ENCODE data around the gene KIZ.
"Not testable (repeated sequence)": the region's sequence is repeated elsewhere in the genome, so short reads cannot be mapped to it uniquely, and the experiment has no call there.

Gene KIZ

GRCh38 chr20:21139881-21140566 lies 14.1 kb downstream of the KIZ start:
- ATAC-seq (no peak), DNase-seq (no peak)

GRCh38 chr20:21141825-21142224 lies 15.9 kb downstream of the KIZ start:
- ATAC-seq (no peak), DNase-seq (no peak)

- DNase-seq (no peak), ATAC-seq (no peak)
Observed at GRCh38 chr20:21143194-21143890, 17.5 kb downstream of the KIZ start.

GRCh38 chr20:21145424-21145823 lies 19.5 kb downstream of the KIZ start:
- no peak for ATAC-seq
- no peak for DNase-seq

- ATAC-seq (no peak), DNase-seq (no peak)
Observed at GRCh38 chr20:21146215-21146614, 20.3 kb downstream of the KIZ start.

- DNase-seq (no peak), ATAC-seq (no peak)
Observed at GRCh38 chr20:21147593-21147992, 21.7 kb downstream of the KIZ start.

GRCh38 chr20:21149344-21149743 lies 23.5 kb downstream of the KIZ start:
- ATAC-seq (no peak), DNase-seq (no peak)

- DNase-seq (no peak), ATAC-seq (no peak)
Observed at GRCh38 chr20:21151791-21152190, 25.9 kb downstream of the KIZ start.

- no peak for DNase-seq
Observed at GRCh38 chr20:21154692-21155091, 28.8 kb downstream of the KIZ start.

GRCh38 chr20:21155268-21155667 lies 29.4 kb downstream of the KIZ start:
- ATAC-seq, result no peak

More at GRCh38 chr20:21154692-21155091, 28.8 kb downstream of the KIZ start:
- no peak for ATAC-seq

GRCh38 chr20:21156266-21156665 lies 30.4 kb downstream of the KIZ start:
- DNase-seq, result no peak
- no peak for ATAC-seq

More at GRCh38 chr20:21155268-21155667, 29.4 kb downstream of the KIZ start:
- no peak for DNase-seq

GRCh38 chr20:21157006-21157405 lies 31.1 kb downstream of the KIZ start:
- ATAC-seq (no peak), DNase-seq (no peak)

GRCh38 chr20:21159658-21160380 lies 33.9 kb downstream of the KIZ start:
- DNase-seq, result no peak
- ATAC-seq, result no peak

- ATAC-seq (no peak), DNase-seq (no peak)
Observed at GRCh38 chr20:21161926-21162325, 36.0 kb downstream of the KIZ start.

GRCh38 chr20:21162631-21163030 lies 36.7 kb downstream of the KIZ start:
- no peak for DNase-seq
- ATAC-seq, result no peak

- ATAC-seq (no peak), DNase-seq (no peak)
Observed at GRCh38 chr20:21166801-21167200, 40.9 kb downstream of the KIZ start.

- DNase-seq (no peak), ATAC-seq (no peak)
Observed at GRCh38 chr20:21167261-21167660, 41.4 kb downstream of the KIZ start.

GRCh38 chr20:21168061-21168460 lies 42.2 kb downstream of the KIZ start:
- ATAC-seq, DNase-seq: not testable (repeated sequence)

- DNase-seq (no peak), ATAC-seq (no peak)
Observed at GRCh38 chr20:21172626-21173025, 46.7 kb downstream of the KIZ start.

- ATAC-seq, result no peak
- DNase-seq, result no peak
Observed at GRCh38 chr20:21173485-21173884, 47.6 kb downstream of the KIZ start.

GRCh38 chr20:21174516-21175239 lies 48.8 kb downstream of the KIZ start:
- no peak for DNase-seq
- ATAC-seq, result no peak

GRCh38 chr20:21175433-21175832 lies 49.6 kb downstream of the KIZ start:
- ATAC-seq (peak; percentile 59), DNase-seq (peak; percentile 8)

GRCh38 chr20:21177767-21178166 lies 51.9 kb downstream of the KIZ start:
- no peak for ATAC-seq
- no peak for DNase-seq

Data from stimulated activated naive CD8-positive, alpha-beta T cell treated with anti-CD3 and anti-CD28 coated beads, Interleukin-15, Interleukin-2, amounts not matched to agents 100 U/mL and 50 U/mL, for 24 hours (primary cell).